Ovary (tissue), 9 donors: Measurements from ENCODE around the gene SACM1L. TPM values are rescaled to one million over a fixed set of nuclear protein-coding genes. Genes with fewer than 3 reads are reported as not detected.

ENCODE experiments used
- DNase-seq, 5 donors: peaks; one replicate each; pipeline ENCODE4 v3.0.0-alpha.2; 2019 to 2020
- H3K27ac ChIP-seq, 2 donors: fragments of 200-600 bp; one replicate each; pipeline versions ENCODE4 v1.5.1 to v1.8.0; 2019 to 2022
- H3K27me3 ChIP-seq: fragments of 200-600 bp; one replicate; pipeline ENCODE4 v1.8.0; 2022
- H3K36me3 ChIP-seq: fragments of 200-600 bp; sonication (generic); one replicate; pipeline ENCODE4 v1.5.1; 2019
- H3K4me1 ChIP-seq: one replicate; pipeline ENCODE4 v1.8.1; 2013; ENCODE audit warnings: mild to moderate bottlenecking, moderate library complexity; ENCODE audit not compliant: insufficient read depth
- H3K4me3 ChIP-seq: fragments of 200-600 bp; sonication (generic); one replicate; pipeline ENCODE4 v1.5.1; 2017
- H3K9me3 ChIP-seq, 2 donors: fragments of 200-600 bp in 1 of 2; sonication (generic) in 1 of 2; one replicate each; pipeline versions ENCODE4 v1.5.1 to v1.8.1; 2013 to 2019; ENCODE audit warnings: mild to moderate bottlenecking in 1 of 2, moderate library complexity in 1 of 2
- EP300 ChIP-seq: sonication (generic); formaldehyde crosslinking; IDR thresholded peaks from one replicate; pipeline ENCODE4 v1.6.1; 2017; ENCODE audit warnings: antibody characterized with exemption
- POLR2A ChIP-seq: fragments of 450-650 bp; IDR thresholded peaks from one replicate; pipeline ENCODE4 v1.6.1; 2017; ENCODE audit warnings: antibody characterized with exemption, mild to moderate bottlenecking, moderate library complexity
- WGBS, 3 donors: extraction: QIAGEN DNeasy Blood & Tissue Kit in 1 of 3; methylation state at CpG; one replicate each; pipeline versions ENCODE4 v1.1.5 to v1.1.7; 2013 to 2017; 5-methylcytosine and 5-hydroxymethylcytosine counted together
- intact Hi-C, 4 donors: fragments of 100-400 bp; cut with DNase I; formaldehyde crosslinking; loops; one replicate each; pipeline versions ENCODE4 v1.11.0 to v1.15.1; 2022 to 2023
- polyA plus RNA-seq, 2 donors: library from polyadenylated mRNA; stranded (reverse); fragments of 200-250 nt in 1 of 2; fragments of 350-450 nt in 1 of 2; fragmentation: Illumina TruSeq in 1 of 2; extraction: RNeasy Lipid Tissue Mini Kit (QIAGEN cat#74804) in 1 of 2; gene quantifications; one replicate each; pipeline ENCODE4 v1.2.3, GENCODE V29; 2013 to 2014
- total RNA-seq, 7 donors: library from RNA; depleted of rRNA in 2 of 7; stranded (reverse); fragments of >200 nt in 2 of 7; fragmentation: NEBNext Ultra II Directional in 3 of 7; extraction: Animal tissue kit (Norgen Biotek cat#: 25700) in 3 of 7; gene quantifications; one replicate each; pipeline versions ENCODE4 v1.1.0 to v1.2.4, GENCODE V29; 2016 to 2023
- TF ChIP-seq, protein P1 (sequence below), 3 donors: fragments of 450-650 bp in 2 of 3; fragments of 200-600 bp in 1 of 3; IDR thresholded peaks; one replicate each; pipeline versions ENCODE4 v1.5.1 to v1.8.0; 2016 to 2022; ENCODE audit warnings: antibody characterized with exemption in 3 of 3, mild to moderate bottlenecking in 1 of 3
- donor health status: DM: no; HTN: no; CAD: no; lungs with moderate emphysema.
- donor health status: DM: no; HTN: no; CAD: no.
- donor health status: Bipolar disorder and iron deficiency.
- donor health status: DM: yes; HTN: yes; CAD: no.
- donor health status: DM: no; HTN: no; CAD: no.
- donor health status: DM: yes; HTN: yes; CAD: no.

The SACM1L gene
- total and polyA plus RNA-seq, 9 donors: 19.0 to 47.3 (median 32.1) TPM

DNA sequence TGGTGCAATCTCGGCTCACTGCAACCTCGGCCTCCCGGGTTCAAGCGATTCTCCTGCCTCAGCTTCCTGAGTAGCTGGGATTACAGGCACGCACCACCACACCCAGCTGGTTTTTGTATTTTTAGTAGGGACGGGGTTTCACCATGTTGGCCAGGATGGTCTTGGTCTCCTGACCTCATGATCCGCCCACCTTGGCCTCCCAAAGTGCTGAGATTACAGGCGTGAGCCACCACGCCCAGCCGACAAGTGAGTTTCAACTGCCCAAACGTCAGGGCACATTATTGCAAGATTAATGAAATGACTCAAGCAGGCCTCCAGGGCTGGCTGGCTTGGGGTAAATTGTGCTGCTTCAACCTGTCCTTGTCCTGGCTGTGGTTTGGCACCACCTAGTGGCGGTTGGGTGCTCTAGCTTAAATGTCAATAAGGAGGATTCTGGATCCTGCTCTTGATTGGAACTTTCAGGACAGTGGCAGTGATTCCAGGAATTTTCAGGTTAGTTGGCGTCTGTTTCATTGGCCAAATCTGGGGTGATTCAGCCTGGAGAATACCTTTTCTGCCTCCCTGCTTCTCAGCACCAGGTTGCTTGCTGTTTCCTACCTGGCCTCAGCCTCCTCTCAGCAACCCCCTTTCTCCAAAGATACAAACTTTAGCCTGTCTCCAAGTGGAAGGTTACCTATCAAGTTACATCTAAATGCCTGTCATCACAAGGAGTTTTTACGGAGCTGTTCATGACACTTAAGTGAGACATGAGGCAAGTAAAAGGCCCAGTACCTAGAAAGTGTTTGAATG lies 32.4 kb upstream of the SACM1L start:
- intact Hi-C loops: loop anchor here (2.0 to 10.0 kb wide), 6 partner anchors 62 to 429 kb away; partner anchors contain the start of genes LIMD1 (in 1 of the 4) and TMEM158 (in 1 of the 4)
- Histone ChIP-seq H3K36me3 (no peaks in the 10 kb centered on the region), H3K27me3 (no peaks in the 10 kb centered on the region), H3K27ac (no peak overlapping the region), H3K9me3 (no peaks in the 10 kb centered on the region), H3K4me3 (no peak overlapping the region), H3K4me1 (peaks cover 3% of the 10 kb centered on the region)
- TF ChIP-seq, protein P1, sequence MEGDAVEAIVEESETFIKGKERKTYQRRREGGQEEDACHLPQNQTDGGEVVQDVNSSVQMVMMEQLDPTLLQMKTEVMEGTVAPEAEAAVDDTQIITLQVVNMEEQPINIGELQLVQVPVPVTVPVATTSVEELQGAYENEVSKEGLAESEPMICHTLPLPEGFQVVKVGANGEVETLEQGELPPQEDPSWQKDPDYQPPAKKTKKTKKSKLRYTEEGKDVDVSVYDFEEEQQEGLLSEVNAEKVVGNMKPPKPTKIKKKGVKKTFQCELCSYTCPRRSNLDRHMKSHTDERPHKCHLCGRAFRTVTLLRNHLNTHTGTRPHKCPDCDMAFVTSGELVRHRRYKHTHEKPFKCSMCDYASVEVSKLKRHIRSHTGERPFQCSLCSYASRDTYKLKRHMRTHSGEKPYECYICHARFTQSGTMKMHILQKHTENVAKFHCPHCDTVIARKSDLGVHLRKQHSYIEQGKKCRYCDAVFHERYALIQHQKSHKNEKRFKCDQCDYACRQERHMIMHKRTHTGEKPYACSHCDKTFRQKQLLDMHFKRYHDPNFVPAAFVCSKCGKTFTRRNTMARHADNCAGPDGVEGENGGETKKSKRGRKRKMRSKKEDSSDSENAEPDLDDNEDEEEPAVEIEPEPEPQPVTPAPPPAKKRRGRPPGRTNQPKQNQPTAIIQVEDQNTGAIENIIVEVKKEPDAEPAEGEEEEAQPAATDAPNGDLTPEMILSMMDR (IDR thresholded peaks at IDR 0.05): peak; percentile 87 to 93 (median 91)
- TF ChIP-seq POLR2A (no peak), EP300 (no peak)
- WGBS, 3 donors: 52 to 59% (median 57%) methylated on average over 14 of the region's 14 CpGs
- peak; percentile 84 to 91 (median 87) for DNase-seq

DNA sequence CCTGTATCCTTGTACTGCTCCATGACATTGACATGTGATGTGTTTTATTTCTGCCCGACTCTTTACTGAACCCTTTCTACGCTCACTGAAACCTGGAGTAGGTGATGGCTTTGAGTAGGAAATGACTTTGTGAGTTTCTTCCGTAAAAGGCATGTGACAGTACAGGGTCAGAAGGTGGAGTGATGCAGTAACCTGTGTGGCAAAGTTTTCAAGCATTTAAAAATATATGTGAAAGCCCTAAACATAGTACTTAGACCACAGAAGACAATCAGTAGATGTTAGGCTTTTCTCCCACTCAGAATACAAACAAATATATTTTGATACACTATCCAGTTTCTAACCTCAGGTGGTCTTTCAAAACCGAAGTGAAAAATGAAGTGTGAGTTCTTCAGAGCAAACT lies 31.3 kb upstream of the SACM1L start:
- intact Hi-C loops: loop anchor here (2.0 to 10.0 kb wide), 6 partner anchors 63 to 431 kb away; partner anchors contain the start of genes LIMD1 (in 1 of the 4) and TMEM158 (in 1 of the 4)
- Histone ChIP-seq H3K36me3 (no peaks in the 10 kb centered on the region), H3K27ac (no peak overlapping the region), H3K9me3 (no peaks in the 10 kb centered on the region), H3K4me1 (peaks cover 3% of the 10 kb centered on the region), H3K4me3 (no peak overlapping the region), H3K27me3 (no peaks in the 10 kb centered on the region)
- WGBS, 3 donors: 77 to 83% (median 83%) methylated on average over 4 of the region's 4 CpGs
- TF ChIP-seq POLR2A (no peak), EP300 (no peak)
- TF ChIP-seq, protein P1 (IDR thresholded peaks at IDR 0.05): no peak
- DNase-seq: no peak

DNA sequence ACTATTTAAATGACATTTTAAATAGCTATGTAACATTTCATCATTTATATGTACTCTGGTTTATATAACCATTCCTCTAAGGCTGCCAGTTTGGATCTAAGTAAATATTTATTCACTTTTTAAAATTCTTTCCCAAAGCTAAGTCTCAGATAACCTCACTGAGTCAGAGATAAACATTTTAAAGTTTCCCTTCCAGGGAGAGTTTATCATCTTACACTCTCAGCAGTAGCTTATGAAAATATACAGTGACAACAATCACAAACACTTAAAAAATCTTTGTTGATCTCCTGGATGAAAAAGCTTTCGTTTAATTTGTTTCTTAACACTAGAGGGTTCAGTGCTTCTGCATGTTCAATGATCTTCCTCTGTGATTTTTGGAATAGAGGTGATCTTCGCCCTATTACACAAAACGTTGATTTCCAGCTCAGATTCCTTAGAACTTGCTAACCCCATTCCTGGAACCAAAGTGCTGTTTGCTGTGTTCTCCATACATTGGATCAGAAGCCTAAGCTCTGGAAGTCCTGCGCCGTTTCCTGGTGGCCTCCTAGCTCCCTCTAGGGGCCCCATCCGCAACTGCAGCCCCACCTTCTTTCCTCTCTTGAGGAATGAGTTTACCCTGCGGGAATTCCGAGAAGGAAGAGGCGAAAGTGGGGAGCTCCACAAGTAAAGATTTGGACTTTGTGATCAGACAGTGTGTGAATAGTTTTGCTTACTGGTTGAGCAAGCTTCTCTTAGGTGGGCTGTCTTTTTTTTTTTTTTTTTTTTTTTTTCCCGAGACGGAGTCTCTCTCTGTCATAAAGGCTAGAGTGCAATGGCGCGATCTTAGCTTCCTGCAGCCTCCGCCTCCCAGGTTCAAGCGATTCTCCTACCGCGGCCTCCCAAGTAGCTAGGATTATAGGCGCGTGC lies 29.3 kb upstream of the SACM1L start:
- WGBS, 3 donors: 50 to 59% (median 52%) methylated on average over 19 of the region's 19 CpGs
- intact Hi-C loops: loop anchor here in 3 of 4 donors (2.0 to 10.0 kb wide), 4 partner anchors 65 to 433 kb away; partner anchors contain the start of genes LIMD1 (in 1 of the 3) and TMEM158 (in 1 of the 3)
- Histone ChIP-seq H3K36me3 (no peaks in the 10 kb centered on the region), H3K9me3 (no peaks in the 10 kb centered on the region), H3K4me3 (no peak overlapping the region), H3K27ac (no peak overlapping the region), H3K27me3 (no peaks in the 10 kb centered on the region), H3K4me1 (no peaks in the 10 kb centered on the region)
- DNase-seq: peak; percentile 62 to 82 (median 79)
- TF ChIP-seq POLR2A (no peak), EP300 (no peak)
- TF ChIP-seq, protein P1 (IDR thresholded peaks at IDR 0.05): peak; percentile 61 to 78 (median 61)

DNA sequence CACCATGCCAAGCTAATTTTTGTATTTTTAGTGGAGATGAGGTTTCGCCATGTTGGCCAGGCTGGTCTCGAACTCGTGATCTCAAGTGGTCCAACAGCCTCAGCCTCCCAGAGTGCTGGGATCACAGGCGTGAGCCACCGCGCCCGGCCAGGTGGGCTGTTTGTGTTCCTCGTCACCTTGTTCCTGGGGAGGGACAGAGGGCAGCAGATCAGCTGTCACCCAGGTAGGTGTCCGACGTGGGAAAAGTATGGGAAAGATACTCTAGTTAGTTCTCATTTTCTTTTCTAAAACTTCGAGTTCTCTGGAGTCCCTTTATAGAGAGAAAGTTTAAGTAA lies 28.7 kb upstream of the SACM1L start:
- no peaks in the 10 kb centered on the region for H3K36me3 ChIP-seq
- intact Hi-C loops: no loop called here
- no peak for DNase-seq
- no peaks in the 10 kb centered on the region for H3K9me3 ChIP-seq
- H3K27me3 ChIP-seq: no peaks in the 10 kb centered on the region
- WGBS, 3 donors: 93 to 96% (median 95%) methylated on average over 11 of the region's 11 CpGs
- H3K27ac ChIP-seq: no peak overlapping the region
- H3K4me3 ChIP-seq: no peak overlapping the region
- H3K4me1 ChIP-seq: no peaks in the 10 kb centered on the region
- TF ChIP-seq POLR2A (no peak), EP300 (no peak)
- TF ChIP-seq, protein P1 (IDR thresholded peaks at IDR 0.05): no peak
